GM12878 (cell line): ENCODE results near the gene IFNGR2. TPM values are rescaled to one million over a fixed set of nuclear protein-coding genes. Genes with fewer than 3 reads are reported as not detected.

Experiments
- ATAC-seq: fragments of 200-7000 bp; cut with Tn5 transposase; 3 replicates; pipeline ENCODE4 v1.9.1; 2020; ENCODE audit warnings: mild to moderate bottlenecking, moderate library complexity
- BruUV-seq: library from RNA; stranded (reverse); fragments of 400-500 nt; replicated peaks from 2 replicates; lab custom pipeline; 2021; lab: Mats Ljungman, UMichigan
- CTCF ChIA-PET: fragments of 300-600 bp; sonication (Branson Sonifier 250); formaldehyde crosslinking; extraction: SDS; loops from one replicate; lab custom pipeline; 2021; ENCODE audit warnings: inconsistent platforms; lab: Yijun Ruan, JAX
- POLR2A ChIA-PET: fragments of 350-600 bp; formaldehyde crosslinking; extraction: SDS; loops from one replicate; lab custom pipeline; 2021; ENCODE audit warnings: inconsistent platforms; lab: Charles Lee
- RAD21 ChIA-PET: fragments of 300-600 bp; sonication (Branson Sonifier 250); formaldehyde crosslinking; loops from one replicate; lab custom pipeline; 2023; ENCODE audit warnings: antibody characterized with exemption; ENCODE audit not compliant: unreplicated experiment; lab: Charles Lee
- SMC1A ChIA-PET: fragments of 300-600 bp; sonication (Branson Sonifier 250); formaldehyde crosslinking; loops from one replicate; lab custom pipeline; 2023; ENCODE audit not compliant: unreplicated experiment, uncharacterized antibody; lab: Charles Lee
- DNase-seq: peaks from one replicate; pipeline ENCODE4 v3.0.0-alpha.2; 2011; ENCODE audit warnings: low read depth, low spot score
- FAIRE-seq: peaks from 3 replicates; lab custom pipeline; 2011; peaks lifted over from hg19 to GRCh38; lab: Jason Lieb, UNC
- H2AFZ ChIP-seq: 2 replicates; pipeline ENCODE4 v1.6.0; 2011; ENCODE audit warnings: low read depth, low read length, control low read depth; ENCODE audit not compliant: control insufficient read depth
- H3K27ac ChIP-seq: 2 replicates; pipeline ENCODE4 v1.5.1; 2011; ENCODE audit warnings: control low read depth; ENCODE audit not compliant: control insufficient read depth, insufficient read depth
- H3K27me3 ChIP-seq, 2 experiments: replicated peaks in 1 of 2; 2 replicates each; pipeline versions ENCODE4 v1.6.0 to v1.6.1; 2011; ENCODE audit warnings: low read length in 1 of 2; ENCODE audit not compliant: control insufficient read depth in 2 of 2, insufficient read depth in 2 of 2
- H3K36me3 ChIP-seq, 2 experiments: 2 replicates each; pipeline ENCODE4 v1.5.1; 2011; ENCODE audit warnings: low read length in 1 of 2; ENCODE audit not compliant: control insufficient read depth in 2 of 2, insufficient read depth in 2 of 2
- H3K4me1 ChIP-seq: 2 replicates; pipeline ENCODE4 v1.6.1; 2011; ENCODE audit warnings: mild to moderate bottlenecking, low read length, moderate library complexity, mixed read lengths; ENCODE audit not compliant: control insufficient read depth, insufficient read depth
- H3K4me2 ChIP-seq: 2 replicates; pipeline ENCODE4 v1.6.0; 2011; ENCODE audit warnings: control low read depth; ENCODE audit not compliant: control insufficient read depth, insufficient read depth
- H3K4me3 ChIP-seq: fragments of 200-600 bp; sonication (generic); 2 replicates; pipeline ENCODE4 v1.5.1; 2016
- H3K79me2 ChIP-seq: 2 replicates; pipeline ENCODE4 v1.6.0; 2011; ENCODE audit warnings: low read length; ENCODE audit not compliant: control insufficient read depth, insufficient read depth
- H3K9ac ChIP-seq: 2 replicates; pipeline ENCODE4 v1.8.0; 2011; ENCODE audit warnings: low read length, control low read depth, mixed read lengths; ENCODE audit not compliant: control insufficient read depth, insufficient read depth
- H3K9me3 ChIP-seq: replicated peaks from 3 replicates; pipeline ENCODE4 v1.5.1; 2011; ENCODE audit warnings: mild to moderate bottlenecking, low read length; ENCODE audit not compliant: control insufficient read depth, insufficient read depth
- H4K20me1 ChIP-seq: 2 replicates; pipeline ENCODE4 v1.6.0; 2011; ENCODE audit not compliant: control insufficient read depth, insufficient read depth
- ESRRA ChIP-seq: IDR thresholded peaks from 2 replicates; pipeline ENCODE4 v1.6.1; 2012; ENCODE audit warnings: mild to moderate bottlenecking, low read length, improper control_type of control experiment
- HDGF ChIP-seq: fragments of 450-650 bp; IDR thresholded peaks from 2 replicates; pipeline ENCODE4 v1.6.1; 2016; ENCODE audit warnings: antibody characterized with exemption
- KAT2A ChIP-seq: conservative IDR thresholded peaks from 2 replicates; pipeline ENCODE4 v1.6.1; 2011; ENCODE audit warnings: low read depth, low read length; ENCODE audit not compliant: control insufficient read depth
- MEF2A ChIP-seq: IDR thresholded peaks from 2 replicates; pipeline ENCODE4 v1.6.1; 2011; ENCODE audit warnings: low read depth, mild to moderate bottlenecking, low read length, moderate library complexity; ENCODE audit not compliant: insufficient read depth
- NBN ChIP-seq: fragments of 450-650 bp; IDR thresholded peaks from 2 replicates; pipeline ENCODE4 v1.6.1; 2016
- NR2F1 ChIP-seq: fragments of 450-650 bp; conservative IDR thresholded peaks from 2 replicates; pipeline ENCODE4 v1.6.1; 2017; ENCODE audit warnings: mild to moderate bottlenecking
- SMAD5 ChIP-seq: IDR thresholded peaks from 2 replicates; pipeline ENCODE4 v1.6.1; 2016; ENCODE audit warnings: antibody characterized with exemption, low read depth
- SUPT20H ChIP-seq: IDR thresholded peaks from 2 replicates; pipeline ENCODE4 v1.6.1; 2011; ENCODE audit warnings: low read depth, mild to moderate bottlenecking, low read length, moderate library complexity, borderline replicate concordance; ENCODE audit not compliant: control insufficient read depth
- ZZZ3 ChIP-seq: IDR thresholded peaks from 2 replicates; pipeline ENCODE4 v1.6.1; 2011; ENCODE audit warnings: low read depth; ENCODE audit not compliant: control insufficient read depth, insufficient read length
- WGBS: methylation state at CpG from one replicate; pipeline ENCODE4 v1.1.6; 2016; ENCODE audit warnings: low lambda C conversion rate; ENCODE audit not compliant: insufficient replicate concordance, insufficient coverage; ENCODE audit errors: missing lambda C conversion rate; 5-methylcytosine and 5-hydroxymethylcytosine counted together
- in situ Hi-C: fragments of 300-500 bp; cut with MboI; formaldehyde crosslinking; loops from 9 replicates; pipeline ENCODE4 v1.14.3; 2018; ENCODE audit warnings: mixed read lengths
- intact Hi-C: fragments of 100-400 bp; cut with micrococcal nuclease; formaldehyde crosslinking; loops from one replicate; pipeline ENCODE4 v1.14.2; 2022; ENCODE audit not compliant: unreplicated experiment
- polyA plus RNA-seq, 11 experiments: library from polyadenylated mRNA; depleted of rRNA in 4 of 11; unstranded in 6 of 11; stranded (reverse) in 5 of 11; fragments of >200 nt; fragmentation: Nextera tagmentation in 4 of 11; fragmentation: Illumina TruSeq in 1 of 11; extraction: Ambion mirVana in 4 of 11; extraction: Trizol in 1 of 11; gene quantifications; 1 replicate in 1 of 11; 2 replicates in 10 of 11; pipeline versions ENCODE4 v1.2.1 to v1.2.3, GENCODE V29; 2011 to 2016; ENCODE audit warnings: inconsistent platforms in 2 of 11, missing spikeins in 2 of 11, low read depth in 1 of 11
- total RNA-seq, 4 experiments: library from RNA; depleted of rRNA in 3 of 4; stranded (reverse); fragments of >200 nt in 3 of 4; fragmentation: Illumina TruSeq in 1 of 4; extraction: Trizol in 1 of 4; gene quantifications; 2 replicates each; pipeline versions ENCODE4 v1.2.1 to v1.2.3, GENCODE V29; 2013 to 2021
- TF ChIP-seq, protein P1 (sequence below): IDR thresholded peaks from 2 replicates; pipeline ENCODE4 v1.6.1; 2012; ENCODE audit warnings: low read length, inconsistent platforms
- TF ChIP-seq, protein P2 (sequence below): fragments of 450-650 bp; IDR thresholded peaks from 2 replicates; pipeline ENCODE4 v1.6.1; 2017; ENCODE audit warnings: low read depth, mild to moderate bottlenecking, moderate library complexity
- TF ChIP-seq, protein P3 (sequence below): fragments of 450-650 bp; IDR thresholded peaks from 2 replicates; pipeline ENCODE4 v1.6.1; 2017; ENCODE audit warnings: antibody characterized with exemption, mild to moderate bottlenecking, moderate library complexity
- TF ChIP-seq, protein P4 (sequence below): IDR thresholded peaks from 2 replicates; pipeline ENCODE4 v1.6.1; 2011; ENCODE audit warnings: mild to moderate bottlenecking, low read depth, low read length, moderate library complexity; ENCODE audit not compliant: insufficient replicate concordance
- TF ChIP-seq, protein P5 (sequence below): fragments of 450-650 bp; formaldehyde crosslinking; IDR thresholded peaks from 2 replicates; pipeline ENCODE4 v1.4.0; 2022; ENCODE audit warnings: mild to moderate bottlenecking, moderate library complexity

Gene IFNGR2
- total and polyA plus RNA-seq, 10 of the 15 experiments (the other 5 are each of a cell fraction or from before 2014, with no cell fraction given), result 23.6 to 98.8 (median 77.0) TPM

DNA sequence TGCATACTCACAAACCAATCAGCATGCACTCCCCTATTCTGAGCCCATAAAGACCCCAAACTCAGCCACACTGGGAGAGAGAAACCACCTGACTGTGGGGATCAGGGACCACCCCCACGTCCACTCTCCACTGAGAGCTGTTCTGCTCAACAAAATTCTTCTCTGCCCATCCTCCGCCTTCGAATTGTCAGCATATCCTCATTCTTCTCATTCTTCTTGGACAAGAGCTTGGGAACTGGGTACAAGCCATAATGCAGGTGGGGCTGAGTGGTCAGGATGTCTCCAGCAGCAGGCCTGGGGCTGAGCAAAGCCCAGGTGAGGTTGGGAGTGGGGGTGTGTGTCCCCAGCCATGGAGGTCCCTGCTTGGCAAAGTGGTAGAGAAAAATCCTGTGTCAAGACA is 34.6 kb upstream of the IFNGR2 start:
- ATAC-seq (no peak), FAIRE-seq (no peak), DNase-seq (no peak)
- no peak overlapping the region for H3K4me2 ChIP-seq
- intact Hi-C loops (no loop called here), in situ Hi-C loops (no loop called here)
- no peak overlapping the region for H3K9ac ChIP-seq
- CTCF ChIA-PET, result interaction anchor here (0.7 to 4.6 kb wide), 5 partner anchors 8 to 172 kb away, joined by 3 to 29 read pairs (median 8); no protein-coding TSS in a partner anchor
- no peaks in the 10 kb centered on the region for H3K79me2 ChIP-seq
- H2AFZ ChIP-seq, result no peak overlapping the region
- no TSS peak for BruUV-seq
- no peaks in the 10 kb centered on the region for H3K27me3 ChIP-seq
- SMC1A ChIA-PET, result interaction anchor here (1.0 to 3.8 kb wide), 2 partner anchors 7 to 171 kb away, joined by 3 to 15 read pairs; no protein-coding TSS in a partner anchor
- H4K20me1 ChIP-seq, result no peaks in the 10 kb centered on the region
- no peak overlapping the region for H3K27ac ChIP-seq
- RAD21 ChIA-PET, result interaction anchor here (1.9 kb wide), 1 partner anchor 76 kb away, joined by 6 read pairs; no protein-coding TSS in a partner anchor
- H3K9me3 ChIP-seq, result peaks cover 24% of the 10 kb centered on the region
- 77% methylated on average over 3 of the region's 3 CpGs for WGBS
- POLR2A ChIA-PET, result interaction anchor here (0.6 to 1.4 kb wide), 3 partner anchors 7 to 439 kb away, joined by 3 to 5 read pairs (median 5); partner anchors contain the start of gene IFNAR1
- no peaks in the 10 kb centered on the region for H3K36me3 ChIP-seq
- peaks cover 7% of the 10 kb centered on the region; the same call in 1 of the 2 replicates for H3K4me1 ChIP-seq
- no peak overlapping the region for H3K4me3 ChIP-seq
- TF ChIP-seq, protein P1, sequence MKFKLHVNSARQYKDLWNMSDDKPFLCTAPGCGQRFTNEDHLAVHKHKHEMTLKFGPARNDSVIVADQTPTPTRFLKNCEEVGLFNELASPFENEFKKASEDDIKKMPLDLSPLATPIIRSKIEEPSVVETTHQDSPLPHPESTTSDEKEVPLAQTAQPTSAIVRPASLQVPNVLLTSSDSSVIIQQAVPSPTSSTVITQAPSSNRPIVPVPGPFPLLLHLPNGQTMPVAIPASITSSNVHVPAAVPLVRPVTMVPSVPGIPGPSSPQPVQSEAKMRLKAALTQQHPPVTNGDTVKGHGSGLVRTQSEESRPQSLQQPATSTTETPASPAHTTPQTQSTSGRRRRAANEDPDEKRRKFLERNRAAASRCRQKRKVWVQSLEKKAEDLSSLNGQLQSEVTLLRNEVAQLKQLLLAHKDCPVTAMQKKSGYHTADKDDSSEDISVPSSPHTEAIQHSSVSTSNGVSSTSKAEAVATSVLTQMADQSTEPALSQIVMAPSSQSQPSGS, result no peak
- TF ChIP-seq SMAD5, result no peak
- no peak for TF ChIP-seq NR2F1
- TF ChIP-seq, protein P2, sequence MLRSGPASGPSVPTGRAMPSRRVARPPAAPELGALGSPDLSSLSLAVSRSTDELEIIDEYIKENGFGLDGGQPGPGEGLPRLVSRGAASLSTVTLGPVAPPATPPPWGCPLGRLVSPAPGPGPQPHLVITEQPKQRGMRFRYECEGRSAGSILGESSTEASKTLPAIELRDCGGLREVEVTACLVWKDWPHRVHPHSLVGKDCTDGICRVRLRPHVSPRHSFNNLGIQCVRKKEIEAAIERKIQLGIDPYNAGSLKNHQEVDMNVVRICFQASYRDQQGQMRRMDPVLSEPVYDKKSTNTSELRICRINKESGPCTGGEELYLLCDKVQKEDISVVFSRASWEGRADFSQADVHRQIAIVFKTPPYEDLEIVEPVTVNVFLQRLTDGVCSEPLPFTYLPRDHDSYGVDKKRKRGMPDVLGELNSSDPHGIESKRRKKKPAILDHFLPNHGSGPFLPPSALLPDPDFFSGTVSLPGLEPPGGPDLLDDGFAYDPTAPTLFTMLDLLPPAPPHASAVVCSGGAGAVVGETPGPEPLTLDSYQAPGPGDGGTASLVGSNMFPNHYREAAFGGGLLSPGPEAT, result no peak
- no peak for TF ChIP-seq HDGF
- no peak for TF ChIP-seq KAT2A
- TF ChIP-seq ZZZ3, result no peak
- TF ChIP-seq, protein P3, sequence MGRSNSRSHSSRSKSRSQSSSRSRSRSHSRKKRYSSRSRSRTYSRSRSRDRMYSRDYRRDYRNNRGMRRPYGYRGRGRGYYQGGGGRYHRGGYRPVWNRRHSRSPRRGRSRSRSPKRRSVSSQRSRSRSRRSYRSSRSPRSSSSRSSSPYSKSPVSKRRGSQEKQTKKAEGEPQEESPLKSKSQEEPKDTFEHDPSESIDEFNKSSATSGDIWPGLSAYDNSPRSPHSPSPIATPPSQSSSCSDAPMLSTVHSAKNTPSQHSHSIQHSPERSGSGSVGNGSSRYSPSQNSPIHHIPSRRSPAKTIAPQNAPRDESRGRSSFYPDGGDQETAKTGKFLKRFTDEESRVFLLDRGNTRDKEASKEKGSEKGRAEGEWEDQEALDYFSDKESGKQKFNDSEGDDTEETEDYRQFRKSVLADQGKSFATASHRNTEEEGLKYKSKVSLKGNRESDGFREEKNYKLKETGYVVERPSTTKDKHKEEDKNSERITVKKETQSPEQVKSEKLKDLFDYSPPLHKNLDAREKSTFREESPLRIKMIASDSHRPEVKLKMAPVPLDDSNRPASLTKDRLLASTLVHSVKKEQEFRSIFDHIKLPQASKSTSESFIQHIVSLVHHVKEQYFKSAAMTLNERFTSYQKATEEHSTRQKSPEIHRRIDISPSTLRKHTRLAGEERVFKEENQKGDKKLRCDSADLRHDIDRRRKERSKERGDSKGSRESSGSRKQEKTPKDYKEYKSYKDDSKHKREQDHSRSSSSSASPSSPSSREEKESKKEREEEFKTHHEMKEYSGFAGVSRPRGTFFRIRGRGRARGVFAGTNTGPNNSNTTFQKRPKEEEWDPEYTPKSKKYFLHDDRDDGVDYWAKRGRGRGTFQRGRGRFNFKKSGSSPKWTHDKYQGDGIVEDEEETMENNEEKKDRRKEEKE, result no peak
- TF ChIP-seq, protein P4, sequence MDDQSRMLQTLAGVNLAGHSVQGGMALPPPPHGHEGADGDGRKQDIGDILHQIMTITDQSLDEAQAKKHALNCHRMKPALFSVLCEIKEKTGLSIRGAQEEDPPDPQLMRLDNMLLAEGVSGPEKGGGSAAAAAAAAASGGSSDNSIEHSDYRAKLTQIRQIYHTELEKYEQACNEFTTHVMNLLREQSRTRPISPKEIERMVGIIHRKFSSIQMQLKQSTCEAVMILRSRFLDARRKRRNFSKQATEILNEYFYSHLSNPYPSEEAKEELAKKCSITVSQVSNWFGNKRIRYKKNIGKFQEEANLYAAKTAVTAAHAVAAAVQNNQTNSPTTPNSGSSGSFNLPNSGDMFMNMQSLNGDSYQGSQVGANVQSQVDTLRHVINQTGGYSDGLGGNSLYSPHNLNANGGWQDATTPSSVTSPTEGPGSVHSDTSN, result no peak
- TF ChIP-seq NBN, result no peak
- no peak for TF ChIP-seq SUPT20H
- TF ChIP-seq MEF2A, result no peak
- TF ChIP-seq, protein P5, sequence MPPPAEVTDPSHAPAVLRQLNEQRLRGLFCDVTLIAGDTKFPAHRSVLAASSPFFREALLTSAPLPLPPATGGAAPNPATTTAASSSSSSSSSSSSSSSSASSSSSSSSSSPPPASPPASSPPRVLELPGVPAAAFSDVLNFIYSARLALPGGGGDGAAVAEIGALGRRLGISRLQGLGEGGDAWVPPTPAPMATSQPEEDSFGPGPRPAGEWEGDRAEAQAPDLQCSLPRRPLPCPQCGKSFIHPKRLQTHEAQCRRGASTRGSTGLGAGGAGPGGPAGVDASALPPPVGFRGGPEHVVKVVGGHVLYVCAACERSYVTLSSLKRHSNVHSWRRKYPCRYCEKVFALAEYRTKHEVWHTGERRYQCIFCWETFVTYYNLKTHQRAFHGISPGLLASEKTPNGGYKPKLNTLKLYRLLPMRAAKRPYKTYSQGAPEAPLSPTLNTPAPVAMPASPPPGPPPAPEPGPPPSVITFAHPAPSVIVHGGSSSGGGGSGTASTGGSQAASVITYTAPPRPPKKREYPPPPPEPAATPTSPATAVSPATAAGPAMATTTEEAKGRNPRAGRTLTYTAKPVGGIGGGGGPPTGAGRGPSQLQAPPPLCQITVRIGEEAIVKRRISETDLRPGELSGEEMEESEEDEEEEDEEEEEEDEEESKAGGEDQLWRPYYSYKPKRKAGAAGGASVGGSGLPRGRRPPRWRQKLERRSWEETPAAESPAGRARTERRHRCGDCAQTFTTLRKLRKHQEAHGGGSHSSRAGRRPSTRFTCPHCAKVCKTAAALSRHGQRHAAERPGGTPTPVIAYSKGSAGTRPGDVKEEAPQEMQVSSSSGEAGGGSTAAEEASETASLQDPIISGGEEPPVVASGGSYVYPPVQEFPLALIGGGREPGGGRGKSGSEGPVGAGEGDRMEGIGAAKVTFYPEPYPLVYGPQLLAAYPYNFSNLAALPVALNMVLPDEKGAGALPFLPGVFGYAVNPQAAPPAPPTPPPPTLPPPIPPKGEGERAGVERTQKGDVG (CRISPR knock-in tag), result no peak
- TF ChIP-seq ESRRA, result no peak
